GM15510 (cell line): ENCODE measurements around the gene MARCKS.

ENCODE experiments used
- POLR2A ChIP-seq: IDR thresholded peaks from 3 replicates; pipeline ENCODE4 v1.6.1; 2011; ENCODE audit warnings: borderline replicate concordance; ENCODE audit not compliant: insufficient read length; ENCODE audit errors: extremely low read depth

MARCKS gene

GRCh38 chr6:113837170-113837569, 20.0 kb upstream of the MARCKS start:
- TF ChIP-seq POLR2A: no peak

- TF ChIP-seq POLR2A: no peak
Measured at GRCh38 chr6:113842165-113842564, 15.0 kb upstream of the MARCKS start.

GRCh38 chr6:113843500-113844073, 13.6 kb upstream of the MARCKS start:
- TF ChIP-seq POLR2A: no peak

GRCh38 chr6:113846577-113846976, 10.6 kb upstream of the MARCKS start:
- TF ChIP-seq POLR2A: no peak

GRCh38 chr6:113847447-113847846, 9.7 kb upstream of the MARCKS start:
- TF ChIP-seq POLR2A: no peak

- TF ChIP-seq POLR2A: no peak
Measured at GRCh38 chr6:113848280-113848679, 8.9 kb upstream of the MARCKS start.

- TF ChIP-seq POLR2A: no peak
Measured at GRCh38 chr6:113848811-113849210, 8.3 kb upstream of the MARCKS start.

- TF ChIP-seq POLR2A: no peak
Measured at GRCh38 chr6:113853252-113853651, 3.9 kb upstream of the MARCKS start.

- TF ChIP-seq POLR2A: no peak
Measured at GRCh38 chr6:113854531-113855499, 2.3 kb upstream of the MARCKS start.

- TF ChIP-seq POLR2A: no peak
Measured at GRCh38 chr6:113855500-113856374, 1.4 kb upstream of the MARCKS start.

GRCh38 chr6:113856375-113856624, 845 bp upstream of the MARCKS start:
- no peak for TF ChIP-seq POLR2A

GRCh38 chr6:113857556-113858479, 673 bp downstream of the MARCKS start:
- no peak for TF ChIP-seq POLR2A

- TF ChIP-seq POLR2A: peak; percentile 82
Measured at GRCh38 chr6:113858480-113859348, 1.6 kb downstream of the MARCKS start.
